Measurements from ENCODE around the gene ZSWIM5.
"Not testable (repeated sequence)": the region's sequence is repeated elsewhere in the genome, so short reads cannot be mapped to it uniquely, and the experiment has no call there.

ZSWIM5 gene

GRCh38 chr1:44999232-44999631, 207.2 kb downstream of the ZSWIM5 start:
- DNase-seq = no peak

DNA sequence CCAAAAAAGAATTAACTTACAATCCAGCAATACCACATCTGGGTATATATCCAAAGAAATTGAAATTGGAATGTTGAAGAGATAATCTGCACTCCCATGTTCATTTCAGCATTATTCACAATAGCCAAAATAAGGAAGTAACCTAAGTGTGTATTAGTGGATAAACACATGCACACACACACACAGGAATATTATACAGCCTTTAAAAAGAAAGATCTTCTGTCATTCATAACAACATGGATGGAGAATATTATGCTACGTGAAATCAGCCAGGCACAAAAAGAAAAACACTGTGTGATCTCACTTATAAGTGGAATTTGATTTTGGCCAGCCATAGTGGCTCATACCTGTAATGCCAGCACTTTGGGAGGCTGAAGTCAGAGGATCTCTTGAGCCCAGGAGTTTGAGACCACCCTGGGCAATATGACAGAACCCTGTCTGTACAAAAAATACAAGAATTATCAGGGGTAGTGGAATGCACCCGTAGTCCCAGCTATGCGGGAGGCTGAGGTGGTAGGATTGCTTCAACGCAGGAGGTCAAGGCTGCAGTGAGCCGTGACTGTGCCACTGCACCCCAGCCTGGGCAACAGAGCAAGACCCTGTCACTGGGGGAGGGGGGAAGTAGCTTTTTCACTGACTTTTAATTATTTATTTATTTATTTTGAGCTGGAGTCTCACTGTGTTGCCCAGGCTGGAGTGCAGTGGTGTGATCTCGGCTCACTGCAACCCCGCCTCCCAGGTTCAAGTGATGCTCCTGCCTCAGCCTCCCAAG, 210.8 kb downstream of the ZSWIM5 start:
- no peak for DNase-seq

- DNase-seq = no peak
Measured at GRCh38 chr1:44994309-44994898, 212.0 kb downstream of the ZSWIM5 start.

DNA sequence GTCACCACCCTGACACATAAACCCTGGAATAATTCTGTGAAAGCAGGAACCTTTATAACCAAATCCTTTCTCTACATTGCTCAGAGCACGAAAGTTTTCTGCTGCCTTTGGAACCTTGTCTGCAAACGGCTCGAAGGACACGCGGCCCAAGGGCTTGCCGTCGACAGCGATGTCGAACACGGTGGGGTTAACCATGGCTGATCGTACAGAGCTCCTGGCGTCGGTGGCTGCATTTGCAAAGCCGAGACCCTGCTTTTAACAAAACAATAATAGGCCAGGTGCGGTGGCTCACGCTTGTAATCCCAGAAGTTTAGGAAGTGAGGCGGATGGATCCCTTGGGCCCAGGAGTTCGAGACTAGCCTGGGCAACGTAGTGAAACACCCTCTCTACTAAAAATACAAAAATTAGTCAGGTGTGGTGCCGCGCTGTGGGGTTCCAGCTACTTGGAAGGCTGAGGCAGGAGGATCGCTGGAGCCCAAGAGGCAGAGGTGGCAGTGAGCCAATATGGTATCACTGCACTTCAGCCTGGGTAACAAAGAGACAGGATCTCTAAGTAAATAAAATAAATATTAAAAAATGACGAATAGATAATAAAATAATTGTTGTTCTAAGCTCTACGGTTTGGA, 217.8 kb downstream of the ZSWIM5 start:
- DNase-seq = no peak

GRCh38 chr1:44985747-44986359, 220.6 kb downstream of the ZSWIM5 start:
- no peak for DNase-seq

- DNase-seq = not testable (repeated sequence)
Measured at GRCh38 chr1:44977372-44977771, 229.0 kb downstream of the ZSWIM5 start.

- DNase-seq = no peak
Measured at GRCh38 chr1:44976252-44976651, 230.2 kb downstream of the ZSWIM5 start.

DNA sequence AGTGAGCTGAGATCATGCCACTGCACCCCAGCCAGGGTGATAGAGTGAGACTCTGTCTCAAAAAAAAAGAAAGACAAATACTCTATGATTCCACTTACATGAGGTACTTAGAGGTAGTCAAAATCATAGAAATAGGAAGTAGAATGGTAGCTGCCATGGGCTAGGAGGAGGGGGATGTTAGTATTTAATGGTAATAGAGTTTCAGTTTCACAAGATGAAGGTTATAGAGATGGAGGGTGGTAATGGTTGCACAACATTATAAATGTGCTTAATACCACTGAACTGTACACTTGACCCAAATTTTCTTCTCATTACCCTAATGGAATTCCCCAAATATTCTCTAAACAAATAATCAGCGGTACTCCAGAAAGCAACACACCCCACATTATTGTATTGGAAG, 232.8 kb downstream of the ZSWIM5 start:
- no peak for DNase-seq

DNA sequence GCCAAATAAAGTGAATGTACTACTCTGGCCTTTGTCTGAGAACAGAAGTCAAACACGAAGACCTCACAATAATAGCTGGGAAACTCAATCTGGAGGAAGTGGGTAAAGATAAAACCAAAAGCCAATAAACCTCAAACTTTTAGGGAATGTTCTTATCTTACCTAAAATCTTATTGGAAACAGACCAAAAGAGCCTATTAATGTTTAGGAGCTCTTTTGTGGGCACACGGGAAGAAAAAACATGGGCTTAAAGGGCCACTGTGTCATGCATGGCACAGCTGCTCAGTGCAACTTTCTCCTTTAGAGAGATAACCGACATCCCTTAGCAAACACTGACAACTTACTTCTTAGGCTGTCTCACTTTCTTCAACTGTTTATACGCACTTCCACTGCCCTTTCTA, 236.1 kb downstream of the ZSWIM5 start:
- no peak for DNase-seq

All from HCEC 1CT (cell line).